Skin of body (tissue), 2 donors: ENCODE measurements around the gene SH2D4B. TPM values are rescaled to one million over a fixed set of nuclear protein-coding genes. Genes with fewer than 3 reads are reported as not detected.

Experiments
- DNase-seq: peaks from one replicate; lab custom pipeline; 2025; lab: John Stamatoyannopoulos, UW
- total RNA-seq: library from RNA; depleted of rRNA; stranded (reverse); fragments of >200 nt; gene quantifications from one replicate; pipeline ENCODE4 v1.2.3, GENCODE V29; 2014

SH2D4B gene
- total RNA-seq, 1 donor from 2014 or later: 0.20 TPM

DNA sequence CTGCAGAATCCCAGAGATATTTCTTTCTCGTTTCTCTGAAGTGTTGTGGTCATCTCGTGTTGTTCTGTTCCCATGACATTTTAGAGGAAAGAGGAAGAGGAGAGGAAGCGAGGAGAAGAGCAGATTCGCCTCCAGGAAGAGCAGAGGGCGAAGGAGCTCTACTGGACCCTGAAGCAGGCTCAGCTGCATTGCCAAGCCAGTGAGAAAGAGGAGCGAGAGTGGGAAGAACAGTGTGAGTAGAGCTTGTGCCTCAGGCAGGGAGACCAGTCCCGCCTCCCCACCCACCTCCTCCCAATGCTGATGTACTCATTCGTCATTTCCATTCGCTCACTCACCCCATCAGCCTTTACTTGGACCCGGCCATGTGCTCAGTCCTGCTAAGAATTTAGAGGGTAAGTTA, 50.8 kb downstream of the SH2D4B start:
- DNase-seq: no peak

DNA sequence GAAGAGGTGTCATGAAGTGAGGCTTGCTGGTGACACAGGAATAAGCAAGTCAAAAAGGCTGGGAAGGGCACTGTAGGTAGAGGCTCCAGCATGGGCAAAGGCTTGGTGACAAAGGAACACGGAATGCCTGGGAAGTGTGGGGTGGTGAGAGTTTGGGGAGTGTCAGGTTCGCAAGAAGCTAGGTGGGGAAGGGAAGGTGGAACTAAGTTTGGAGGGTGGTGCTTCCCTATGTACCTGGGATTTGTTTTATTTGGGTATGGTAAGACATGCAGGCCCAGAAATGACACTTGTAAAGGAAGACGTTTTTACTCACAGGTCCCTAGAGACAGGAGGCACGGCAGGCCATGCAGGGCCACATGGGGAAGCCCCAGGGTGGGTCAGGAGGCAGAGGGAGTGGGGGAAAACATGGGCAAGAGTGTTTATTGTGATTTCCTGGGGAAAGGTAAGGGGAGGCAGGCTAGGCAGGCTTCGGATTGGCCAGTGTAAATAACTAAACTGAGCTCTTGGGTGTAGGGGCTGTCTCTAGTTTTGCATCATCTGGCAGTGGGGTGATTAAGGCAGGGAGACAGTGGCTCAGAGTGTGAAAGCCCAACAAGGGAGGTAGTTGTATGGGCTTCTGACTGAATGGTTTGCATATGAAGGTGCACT, 52.1 kb downstream of the SH2D4B start:
- no peak for DNase-seq

DNA sequence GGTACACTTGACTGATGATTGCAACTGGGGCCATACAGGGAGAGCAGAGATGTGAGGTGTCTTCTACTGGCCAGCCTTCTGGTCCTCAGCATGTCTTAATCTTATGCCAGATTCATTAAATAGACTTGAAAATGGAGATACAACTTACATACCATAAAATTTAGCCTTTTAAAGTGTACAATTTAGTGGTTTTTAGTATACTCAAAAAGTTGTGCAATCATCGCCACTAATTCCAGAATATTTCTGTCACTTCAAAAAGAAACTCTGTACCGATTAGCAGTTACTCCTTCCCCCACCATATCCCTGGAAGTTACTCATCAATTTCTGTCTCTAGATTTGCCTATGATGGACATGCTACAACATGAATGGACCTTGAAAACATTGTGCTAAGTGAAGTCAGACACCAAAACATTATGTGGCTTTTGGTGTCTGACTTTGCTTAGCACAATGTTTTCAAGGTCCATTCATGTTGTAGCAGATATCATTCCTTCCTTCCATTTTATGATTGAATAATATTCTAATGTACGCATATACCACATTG, 53.0 kb downstream of the SH2D4B start:
- no peak for DNase-seq

DNA sequence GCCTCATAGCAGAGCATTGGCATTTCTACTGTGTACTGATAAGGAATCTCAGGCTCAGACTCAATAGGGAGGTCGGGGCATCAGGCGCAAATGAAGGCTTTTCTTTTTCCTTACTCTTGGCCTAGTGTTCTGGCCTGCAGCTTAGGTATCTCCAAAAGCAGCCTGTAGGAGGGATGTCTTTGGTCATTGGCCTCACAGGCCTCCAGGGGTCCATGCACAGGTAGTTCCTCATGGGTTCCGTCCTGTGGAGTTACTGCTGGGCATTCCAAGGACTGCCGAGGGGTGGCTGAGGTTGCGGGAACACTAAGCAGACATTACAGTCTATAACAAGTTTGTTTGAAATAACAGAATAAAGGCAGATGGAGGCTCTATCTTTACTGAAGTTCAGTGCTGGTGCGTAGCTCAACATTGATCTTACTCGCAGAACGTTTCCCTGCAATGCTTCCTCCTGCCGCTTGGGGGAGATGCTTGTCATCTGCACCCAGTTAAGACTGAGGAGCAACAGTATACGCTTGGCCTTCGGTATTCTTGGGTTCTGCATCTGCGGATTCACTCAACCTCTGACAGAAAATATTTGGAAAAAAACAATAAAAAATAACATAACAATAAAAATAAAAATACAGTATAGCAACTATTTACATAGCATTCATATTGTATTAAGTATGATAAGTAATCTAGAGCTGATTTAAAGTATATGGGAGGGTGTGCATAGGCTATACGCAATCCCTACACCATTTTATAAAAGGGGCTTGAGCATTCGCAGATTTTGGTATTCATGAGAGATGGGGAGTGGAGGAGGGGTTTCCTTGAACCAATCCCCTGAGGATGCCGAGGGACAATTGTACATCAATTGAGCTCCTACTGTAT, 58.9 kb downstream of the SH2D4B start:
- no peak for DNase-seq

DNA sequence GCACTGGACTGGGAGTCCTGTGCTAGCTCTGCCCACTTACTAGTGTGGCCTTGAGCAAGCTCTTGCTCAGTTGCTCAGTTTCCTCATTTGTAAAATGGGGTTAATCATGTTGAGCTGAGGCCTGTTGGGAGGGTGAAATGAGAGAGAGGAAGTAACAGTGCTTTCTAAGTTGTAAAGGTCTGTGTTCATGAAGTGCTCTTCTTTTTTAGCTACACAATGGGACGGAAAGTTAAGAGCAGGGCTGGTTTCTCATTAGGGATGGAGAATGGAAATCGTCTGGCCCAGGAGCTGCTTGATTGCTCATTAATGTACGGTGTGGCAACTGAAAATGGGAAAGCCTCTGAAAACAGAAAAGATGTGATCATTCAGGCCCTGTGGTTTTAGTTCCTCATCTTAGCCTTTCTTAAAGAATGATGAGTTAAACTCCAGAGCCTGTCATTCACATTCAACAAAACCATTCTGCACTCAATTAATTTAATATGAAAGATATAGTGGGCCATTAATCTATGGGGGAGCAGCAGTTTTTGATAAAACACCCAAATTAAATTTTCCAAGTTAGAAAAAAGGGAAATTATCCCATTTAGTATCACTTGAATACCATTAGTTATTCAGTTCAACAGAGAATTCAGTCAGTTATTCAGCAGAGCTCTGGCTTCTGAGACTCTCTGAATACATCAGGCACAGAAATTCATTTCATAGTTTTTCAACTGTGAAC, 60.5 kb downstream of the SH2D4B start:
- DNase-seq: no peak

DNA sequence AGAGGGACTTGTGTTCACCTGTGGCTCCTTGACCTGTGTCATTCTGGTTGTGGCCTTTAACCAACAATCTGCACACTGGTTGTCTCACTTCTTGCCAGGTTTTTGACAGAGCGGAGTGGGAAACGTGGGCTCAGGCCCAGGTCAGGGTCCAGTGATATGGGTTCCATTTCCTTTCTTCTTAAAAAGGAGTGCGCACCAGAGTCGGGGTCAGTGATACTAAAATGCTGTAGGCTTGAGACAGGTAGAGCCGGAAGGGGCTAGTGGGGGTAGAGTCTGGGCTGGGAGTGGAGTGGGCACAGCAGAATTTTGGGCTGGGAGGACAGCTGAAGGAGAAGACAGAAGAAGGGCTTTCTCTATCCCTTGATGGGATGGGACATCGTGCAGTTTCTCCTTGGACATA, 61.2 kb downstream of the SH2D4B start:
- DNase-seq: no peak

DNA sequence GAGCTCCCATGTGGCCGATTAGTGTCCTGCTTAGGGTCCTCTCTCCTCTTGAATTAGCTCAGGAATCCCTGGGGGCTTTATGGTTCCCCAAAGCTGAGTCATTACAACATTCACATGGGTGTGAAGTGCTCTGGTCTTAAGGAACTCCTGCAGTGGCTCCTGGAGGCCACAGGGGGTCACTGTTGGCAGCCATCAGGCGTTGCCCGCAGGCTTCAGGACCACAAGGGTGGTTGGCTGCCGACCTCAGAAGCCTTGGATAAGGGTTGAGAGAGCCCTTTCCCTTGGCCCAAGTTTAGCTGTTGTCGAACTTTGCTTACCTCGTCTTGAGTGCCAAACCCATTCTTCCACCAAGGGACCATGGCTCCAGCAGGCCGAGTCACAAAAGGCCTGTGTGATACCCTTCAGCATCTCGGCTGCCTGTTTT, 61.7 kb downstream of the SH2D4B start:
- no peak for DNase-seq

DNA sequence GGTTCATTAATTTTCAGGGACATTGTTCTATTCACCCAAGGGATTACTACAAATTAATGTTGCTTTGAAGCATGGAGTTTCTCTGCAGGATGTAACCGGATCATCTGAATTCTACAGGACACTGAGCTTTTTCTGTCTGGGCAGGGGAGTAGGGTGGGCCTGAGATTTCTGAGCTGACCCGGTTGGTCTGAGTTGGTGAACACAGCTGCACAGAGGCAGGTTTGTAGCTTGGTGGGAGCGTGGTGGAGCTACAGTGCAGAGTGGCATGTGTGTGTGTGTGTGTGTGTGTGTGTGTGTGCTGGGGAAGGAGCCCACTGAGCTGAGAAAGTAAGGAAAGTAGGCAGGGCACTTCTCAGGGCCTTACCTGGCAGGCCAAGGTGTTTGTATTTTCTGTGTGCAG, 62.6 kb downstream of the SH2D4B start:
- DNase-seq: no peak

DNA sequence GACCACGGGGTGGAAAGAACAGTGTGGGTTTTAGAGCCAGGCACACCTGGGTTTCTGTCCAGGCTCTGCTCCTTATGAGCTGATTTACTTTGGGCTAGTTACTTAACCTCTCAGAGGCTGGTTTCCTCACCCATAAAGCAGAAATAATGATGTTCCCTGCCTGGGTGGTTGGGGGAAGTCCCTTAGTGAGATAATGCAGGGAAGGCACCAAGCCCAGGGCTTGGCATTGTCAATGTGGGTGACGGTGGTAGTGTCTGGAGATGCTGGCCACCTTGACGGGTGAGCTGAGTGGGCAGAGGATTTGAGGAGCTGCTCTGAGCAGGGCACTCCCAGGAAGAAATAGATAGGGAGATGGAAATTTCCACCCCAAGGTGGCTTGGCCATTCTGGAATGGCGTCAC, 65.2 kb downstream of the SH2D4B start:
- no peak for DNase-seq

DNA sequence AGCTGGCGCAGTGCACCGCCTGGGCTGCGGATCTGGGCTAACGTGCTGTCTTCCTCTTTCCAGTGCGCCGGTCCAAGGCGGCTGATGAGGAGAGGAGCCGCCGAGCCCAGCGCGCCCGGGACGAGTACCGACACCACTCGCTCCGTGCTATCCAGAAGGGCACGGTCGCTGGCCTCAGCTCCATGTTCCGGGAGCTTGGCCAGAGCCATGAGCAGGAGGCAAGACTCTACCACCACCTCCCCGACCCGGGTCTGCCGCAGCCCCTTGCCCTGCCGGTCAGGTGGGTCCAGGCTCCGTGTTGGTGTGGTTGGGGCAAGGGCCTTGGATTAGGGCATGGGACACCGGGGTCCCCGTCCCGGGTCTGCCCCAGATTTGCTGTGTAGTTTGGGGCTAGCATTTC, 65.8 kb downstream of the SH2D4B start:
- DNase-seq: no peak

DNA sequence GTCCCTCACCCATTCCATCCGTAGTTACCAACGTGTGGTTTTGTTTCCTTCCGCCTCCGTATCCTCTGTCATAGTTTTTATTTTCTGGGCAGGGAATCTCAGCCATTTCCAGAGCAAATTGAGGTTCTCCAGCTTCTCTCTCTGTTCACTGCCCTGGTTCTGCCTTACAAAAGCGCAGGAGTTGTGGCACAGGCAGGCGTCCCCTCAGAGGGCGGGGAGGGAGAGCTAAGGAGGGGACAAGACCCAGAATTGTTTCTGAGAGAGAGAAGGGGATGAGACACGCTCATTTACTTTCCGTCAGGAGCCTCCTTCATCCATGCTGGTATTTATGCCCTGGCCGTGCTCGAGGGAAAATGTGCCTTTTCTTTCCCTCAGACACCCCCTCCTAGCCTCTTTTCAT, 71.0 kb downstream of the SH2D4B start:
- DNase-seq: no peak

DNA sequence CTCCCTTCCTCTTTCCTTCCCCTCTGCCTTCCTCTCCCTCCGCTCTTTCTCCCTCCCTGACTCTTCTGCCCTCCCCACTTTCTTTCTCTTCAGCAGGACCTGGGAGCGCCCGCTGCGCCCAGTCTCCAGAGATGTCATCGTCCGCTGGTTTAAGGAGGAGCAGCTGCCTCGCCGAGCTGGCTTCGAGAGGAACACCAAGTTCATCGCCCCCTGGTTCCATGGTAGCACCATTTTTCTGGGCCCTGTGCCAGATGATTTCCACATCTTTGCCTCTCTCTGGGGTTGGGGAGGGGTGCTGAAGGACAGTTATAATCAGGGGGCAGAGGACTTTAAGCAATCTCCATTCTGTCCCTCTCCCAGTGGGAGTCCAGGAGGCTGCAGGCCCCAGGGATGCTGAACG, 71.6 kb downstream of the SH2D4B start:
- no peak for DNase-seq

DNA sequence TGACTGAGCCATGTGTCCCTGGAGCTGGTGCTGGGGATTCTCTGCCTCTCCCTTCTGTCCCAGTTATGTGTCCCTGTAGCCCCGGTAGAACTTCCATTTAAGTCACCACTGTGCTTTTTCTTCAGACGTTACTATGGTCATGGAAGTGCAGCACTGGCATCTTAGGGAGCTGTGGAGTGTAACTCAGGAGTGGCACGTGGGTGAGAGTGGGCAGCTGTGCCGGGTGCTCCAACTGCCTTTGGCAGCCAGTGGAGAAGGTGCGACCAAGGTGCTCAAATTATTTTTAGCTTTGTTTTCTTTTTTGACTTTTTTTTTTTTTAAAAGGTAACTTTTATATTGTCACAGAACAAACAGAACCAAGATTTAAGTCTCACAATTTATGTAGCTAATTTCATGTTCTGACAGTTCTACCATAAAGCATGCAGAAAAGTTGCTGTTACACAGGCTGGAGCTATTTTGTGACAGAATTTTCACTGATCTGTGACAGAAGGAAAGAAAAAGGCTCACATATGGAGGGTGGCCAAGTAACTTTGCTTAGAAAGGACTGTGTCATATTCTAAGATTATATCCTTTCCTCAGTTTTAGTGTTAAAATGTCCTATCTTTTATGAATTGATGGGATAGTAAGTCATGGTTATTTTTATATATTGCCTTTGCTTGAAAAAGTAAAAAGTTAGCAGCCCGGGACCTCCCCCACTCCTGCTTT, 73.9 kb downstream of the SH2D4B start:
- no peak for DNase-seq

DNA sequence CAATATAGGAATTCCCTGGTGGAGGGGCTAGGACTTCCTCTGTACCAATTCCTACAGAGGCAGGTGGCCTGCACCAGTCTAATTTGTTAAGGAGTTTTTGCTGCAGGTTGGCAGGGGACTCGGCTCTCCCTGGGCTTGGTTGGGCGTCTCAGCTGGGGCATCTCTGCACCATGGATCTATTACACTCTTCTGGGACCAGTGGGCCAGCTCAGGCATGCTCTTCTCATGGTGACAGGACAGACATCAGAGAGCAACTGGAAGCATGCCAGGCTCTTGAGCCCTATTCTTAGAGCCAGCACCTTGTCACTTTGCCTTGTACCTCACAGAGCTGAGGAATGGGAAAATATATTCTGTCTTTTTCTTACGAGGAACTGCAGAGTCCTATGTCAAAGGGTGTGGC, 74.6 kb downstream of the SH2D4B start:
- no peak for DNase-seq

DNA sequence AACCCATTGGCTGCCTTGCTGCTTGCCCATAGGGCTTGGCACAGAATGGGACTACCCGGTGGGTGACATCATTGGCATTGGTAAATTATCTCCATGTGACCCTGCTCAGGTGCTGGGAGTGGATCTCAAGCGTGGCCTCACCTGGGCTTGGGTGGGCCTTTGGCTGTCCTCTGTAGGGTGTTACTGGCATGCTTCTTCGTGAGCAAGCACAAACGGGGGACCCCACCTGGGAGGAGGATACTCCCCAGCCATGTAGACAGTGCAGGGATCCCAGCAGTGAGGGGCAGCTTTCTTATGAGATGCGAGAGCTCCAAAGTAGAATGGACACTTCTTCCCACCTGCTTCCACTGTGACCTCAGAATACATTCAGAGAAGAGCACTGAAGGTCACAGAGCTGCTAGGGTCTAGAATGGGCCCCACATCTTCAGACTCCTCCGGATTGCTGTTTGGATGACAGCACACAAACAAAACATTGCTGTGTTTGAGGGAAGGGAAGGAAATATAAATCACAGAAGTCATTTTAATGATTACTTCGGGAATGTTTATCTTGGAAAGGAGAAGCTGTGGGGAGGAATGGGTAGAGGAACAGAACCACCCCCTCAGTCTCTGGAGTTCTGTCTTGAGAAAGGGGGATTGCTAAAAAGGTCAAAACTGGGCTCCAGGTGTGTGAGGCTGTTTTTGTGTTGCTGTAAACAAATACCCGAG, 75.9 kb downstream of the SH2D4B start:
- DNase-seq: no peak

DNA sequence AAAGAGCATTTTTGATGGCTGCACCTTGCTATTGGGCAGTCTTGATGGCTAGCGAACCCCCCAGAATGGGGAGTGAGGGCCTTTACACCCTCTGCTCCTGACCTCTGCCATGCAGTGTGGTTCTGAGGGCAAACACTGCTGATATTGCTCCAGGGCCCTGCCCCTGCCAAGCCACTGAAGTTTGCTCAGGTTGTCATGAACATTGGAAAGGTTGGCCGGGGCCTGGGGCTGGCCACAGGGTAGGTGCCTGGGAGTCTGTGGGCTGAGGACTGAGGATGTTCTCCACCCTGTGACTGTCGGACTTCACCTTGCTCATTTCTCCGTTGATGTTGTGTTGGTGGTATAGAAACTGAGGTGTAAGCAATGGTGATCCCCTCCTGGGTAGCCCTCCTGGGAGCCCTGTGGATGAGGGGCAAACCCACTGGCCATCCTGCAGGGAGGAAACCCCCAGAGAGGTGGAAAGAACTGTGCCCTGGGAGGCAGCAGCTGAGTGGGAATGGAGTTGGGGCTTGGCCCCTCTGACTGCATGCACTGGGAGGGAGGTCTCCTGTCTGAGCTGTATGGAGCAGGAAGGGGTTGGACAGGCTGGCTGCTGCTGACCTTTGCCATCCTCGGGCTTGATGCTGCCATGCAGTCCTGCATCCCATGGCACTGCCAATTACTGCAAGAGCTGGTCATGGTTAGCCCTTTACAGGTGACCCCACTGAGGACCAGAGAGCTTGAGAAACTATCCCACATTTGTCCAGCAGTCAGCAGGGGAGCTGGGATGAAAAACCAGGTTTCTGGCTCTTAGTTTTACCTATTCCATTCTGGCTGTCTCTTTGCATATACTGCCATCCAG, 77.1 kb downstream of the SH2D4B start:
- DNase-seq: no peak

DNA sequence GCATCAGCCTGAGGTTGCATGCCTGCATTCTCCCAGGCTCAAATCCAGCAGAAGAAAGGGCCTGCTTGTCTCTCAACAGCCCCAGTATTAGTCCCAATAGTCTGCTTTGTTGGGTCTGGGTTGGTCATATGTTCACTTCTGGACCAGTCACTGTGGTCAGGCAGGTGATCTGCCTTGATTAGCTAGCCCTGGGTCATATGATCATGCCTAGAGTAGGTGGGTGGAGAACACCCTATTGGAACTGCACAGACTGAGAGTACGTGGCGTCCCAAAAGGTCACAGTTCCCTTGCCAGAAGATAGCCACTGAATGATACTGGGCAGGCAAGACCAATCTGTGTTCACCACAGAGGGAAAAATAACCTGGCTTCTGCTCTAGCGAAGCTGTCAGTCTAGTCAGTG, 80.1 kb downstream of the SH2D4B start:
- no peak for DNase-seq

DNA sequence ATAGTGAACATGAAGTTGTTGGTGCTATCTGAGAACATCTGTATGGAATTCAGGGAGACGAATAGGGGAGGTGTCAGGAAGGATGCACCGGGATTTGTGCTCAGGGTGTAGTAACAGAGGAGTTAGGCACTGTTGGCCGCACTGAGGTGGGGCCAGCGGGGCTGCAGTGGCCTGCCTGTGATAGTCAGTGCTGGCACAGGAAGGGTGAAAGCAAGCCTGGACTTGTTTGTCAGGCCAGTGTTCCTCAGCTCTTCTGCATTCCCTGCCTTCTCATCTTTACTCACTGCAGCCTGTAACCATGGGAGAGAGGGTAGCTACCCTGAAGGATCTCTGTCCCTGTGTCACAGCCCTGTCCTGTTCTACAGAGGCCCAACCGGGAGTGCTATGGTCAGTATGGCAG, 81.3 kb downstream of the SH2D4B start:
- DNase-seq: no peak

DNA sequence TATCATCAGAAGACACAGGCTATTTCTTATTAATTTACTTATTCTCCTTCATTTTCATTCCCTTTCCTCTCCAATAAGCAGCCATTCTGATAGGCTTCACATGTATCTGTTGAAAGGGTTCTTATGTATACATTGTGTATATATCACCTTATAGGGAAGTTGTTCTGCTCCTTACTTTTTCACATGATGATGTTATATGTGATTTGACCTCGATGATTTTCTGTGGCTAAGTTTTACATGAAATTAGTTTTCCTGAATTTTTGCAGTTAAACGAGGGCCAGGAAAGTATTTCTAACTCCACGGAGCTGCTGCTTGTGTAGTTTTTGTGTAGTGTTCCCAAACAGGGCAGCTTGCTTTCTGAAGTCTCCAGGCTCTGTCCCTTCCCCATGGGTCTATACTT, 84.5 kb downstream of the SH2D4B start:
- no peak for DNase-seq

DNA sequence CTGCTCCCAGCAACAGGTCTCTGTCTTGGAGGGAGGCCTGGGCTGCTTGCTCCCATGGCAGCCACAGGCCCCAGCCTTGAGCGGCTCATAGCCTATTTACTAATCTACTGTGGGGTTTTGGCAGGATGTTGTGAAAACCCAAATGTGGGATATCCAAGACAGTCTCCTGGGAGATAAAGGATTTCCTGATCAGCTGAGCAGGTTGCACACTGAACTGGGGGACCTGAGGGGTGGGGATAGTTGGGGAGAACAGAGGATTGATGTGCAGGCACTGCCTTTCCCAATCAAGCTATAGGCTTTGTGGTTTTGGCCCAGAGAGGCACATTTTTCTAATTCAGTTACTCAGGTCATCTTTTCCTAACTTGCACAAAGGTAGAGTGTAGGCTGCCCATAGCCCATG, 92.6 kb downstream of the SH2D4B start:
- no peak for DNase-seq
